IPS DF 19.7 (cell line): ENCODE results near the gene TMEM95.
"Not testable (repeated sequence)": the region's sequence is repeated elsewhere in the genome, so short reads cannot be mapped to it uniquely, and the experiment has no call there.

Experiments used
- DNase-seq: peaks from one replicate; pipeline ENCODE4 v3.0.0-alpha.2; 2013; ENCODE audit warnings: low read depth, low spot score

Gene TMEM95

DNA sequence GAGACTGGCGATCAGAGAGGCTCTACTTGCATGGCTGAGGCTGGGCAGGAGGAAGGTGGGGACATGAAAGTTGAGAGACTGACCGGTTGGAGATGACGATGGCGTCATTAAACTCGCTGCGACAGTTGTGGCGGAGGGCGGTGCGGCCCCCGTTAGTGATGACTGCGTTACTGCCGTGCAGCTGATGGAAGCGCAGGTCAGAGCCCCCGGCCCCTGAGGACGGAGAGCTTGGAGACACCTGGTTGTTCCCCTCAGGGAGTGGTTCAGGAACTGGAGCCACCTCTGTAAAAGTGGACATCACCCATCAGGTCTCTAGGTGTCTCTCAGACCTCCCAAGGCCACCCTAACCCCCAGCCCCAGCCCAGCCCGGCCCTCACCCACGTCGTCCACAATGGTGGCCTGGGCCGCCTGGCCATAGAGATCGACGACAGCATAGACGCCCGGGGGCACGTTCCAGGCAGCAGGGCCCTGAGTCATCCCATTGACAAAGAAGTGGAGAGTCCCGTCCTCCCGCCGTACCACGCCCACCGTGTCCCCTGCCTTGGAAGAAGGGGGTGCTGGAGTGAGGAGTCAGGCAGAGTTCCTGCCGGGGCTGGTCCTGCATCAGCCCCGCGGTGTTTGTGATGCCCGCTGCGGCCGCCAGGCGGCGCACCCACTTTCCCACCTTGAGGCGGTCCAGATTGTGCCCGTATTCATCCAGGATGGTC is 31.1 kb upstream of the TMEM95 start:
- DNase-seq, result no peak

DNA sequence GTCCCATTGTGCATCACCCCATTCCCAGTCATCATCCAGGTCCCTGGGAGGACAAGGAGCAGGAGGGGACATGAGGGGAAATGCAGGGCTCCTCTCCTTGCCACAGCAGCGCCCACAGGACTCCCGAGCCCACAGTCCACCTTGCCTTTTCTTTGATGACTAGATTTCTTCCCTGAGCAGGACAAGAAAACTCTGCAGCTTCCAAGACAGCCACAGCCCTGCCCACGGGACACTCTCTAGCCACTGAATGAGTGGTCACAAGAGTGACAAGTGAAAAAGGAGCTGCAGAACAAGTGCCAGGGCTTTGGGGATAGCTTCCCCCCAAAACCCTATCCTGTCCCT is 30.5 kb upstream of the TMEM95 start:
- DNase-seq, result no peak

DNA sequence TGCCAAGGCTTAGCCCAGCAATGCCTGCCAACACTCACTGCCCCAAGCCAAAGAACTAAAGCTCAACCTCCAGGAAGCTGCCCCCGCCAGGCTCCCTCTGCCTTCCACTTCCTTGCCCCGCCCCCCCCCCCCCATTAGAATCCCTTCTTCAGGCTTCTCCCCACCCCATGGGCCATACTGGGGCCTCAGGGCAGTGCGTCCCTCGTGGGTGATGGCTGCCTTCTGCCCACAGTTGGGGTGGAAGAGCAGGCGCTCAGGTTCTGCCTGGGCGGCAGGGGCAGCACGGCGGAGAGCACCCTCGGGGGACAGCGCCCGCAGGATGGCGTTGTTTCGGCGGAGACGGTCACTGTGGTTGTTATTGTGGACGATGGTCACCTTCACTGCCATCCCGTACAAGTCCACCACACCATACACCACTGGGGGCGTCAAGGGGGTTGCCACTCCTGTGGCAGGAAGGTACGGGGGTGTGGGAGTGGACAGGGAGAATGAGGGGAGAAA is 29.9 kb upstream of the TMEM95 start:
- DNase-seq, result no peak

DNA sequence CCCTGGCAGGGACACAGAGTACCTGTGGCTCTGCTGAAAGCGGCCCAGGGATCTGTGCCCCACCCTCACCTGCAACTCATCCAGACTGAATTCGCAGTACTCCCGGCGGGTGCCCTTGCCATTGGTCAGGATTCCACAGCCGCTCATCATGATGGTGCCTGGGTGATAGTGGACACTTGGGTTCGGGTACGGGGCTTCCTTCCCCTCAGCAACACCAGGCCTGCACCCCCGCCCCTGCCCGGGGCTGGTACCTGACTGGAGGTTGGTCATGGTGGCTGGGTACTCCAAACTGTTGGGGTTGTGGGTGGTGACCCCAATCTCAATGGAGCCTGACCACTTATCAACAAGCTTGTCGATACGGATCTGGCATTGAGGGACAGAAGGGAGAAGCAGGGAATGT is 28.8 kb upstream of the TMEM95 start:
- no peak for DNase-seq

DNA sequence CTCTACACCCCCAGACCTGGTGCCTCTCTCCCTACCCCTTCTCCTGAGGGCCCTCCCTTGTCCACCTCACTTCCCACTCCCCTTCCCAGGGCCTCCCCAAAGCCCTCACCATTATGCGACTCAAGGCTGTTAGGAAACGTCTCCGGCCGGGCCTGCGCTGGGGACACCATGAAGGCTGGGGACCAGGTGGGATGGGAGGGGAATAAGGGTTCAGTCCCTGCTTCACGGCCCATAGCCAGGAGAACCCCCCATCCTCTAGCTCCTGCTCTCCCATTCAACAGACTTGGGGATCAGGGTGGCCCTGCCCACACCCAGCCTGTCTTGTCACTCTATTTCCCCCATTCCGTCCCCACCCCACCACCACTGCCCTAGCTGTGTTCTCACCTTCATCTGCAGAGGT is 27.9 kb upstream of the TMEM95 start:
- DNase-seq, result no peak

DNA sequence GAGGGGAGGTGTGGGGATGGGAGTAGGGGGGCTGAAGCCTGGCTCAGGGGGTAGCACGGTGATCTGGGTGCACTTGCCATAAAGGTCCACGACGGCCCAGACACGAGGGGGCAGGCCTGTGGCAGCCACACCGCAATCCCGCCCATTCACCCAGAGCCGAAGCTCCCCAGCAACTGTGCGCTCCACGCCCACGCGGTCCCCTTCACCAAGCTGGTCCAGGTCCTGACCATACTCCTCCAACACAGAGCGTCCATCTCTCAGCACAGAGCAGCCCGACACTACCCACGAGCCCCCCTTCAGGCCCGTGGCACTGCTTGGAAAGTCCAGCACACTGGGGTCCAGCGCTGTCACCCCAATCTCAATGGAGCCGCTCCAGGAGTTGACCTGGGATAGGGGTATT is 27.5 kb upstream of the TMEM95 start:
- no peak for DNase-seq

DNA sequence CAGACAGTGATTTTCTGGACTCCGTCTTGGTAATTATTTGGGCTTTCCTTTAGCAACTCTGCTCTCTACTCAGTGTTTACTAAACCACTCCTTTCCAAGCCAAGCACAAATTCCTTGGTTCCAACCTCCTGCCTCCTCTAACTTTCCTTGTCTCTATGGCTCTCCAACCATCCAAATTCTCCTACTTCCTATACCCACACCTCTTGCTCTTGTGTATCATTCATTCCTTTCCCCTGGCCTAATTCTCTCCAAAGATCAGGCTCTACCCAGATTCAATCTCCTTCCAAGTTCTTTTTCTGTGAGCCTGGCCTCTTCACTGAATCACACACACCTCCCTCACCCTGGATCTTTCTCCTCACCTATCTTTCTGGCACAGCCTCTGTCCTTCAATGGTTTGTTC is 26.9 kb upstream of the TMEM95 start:
- DNase-seq, result no peak

DNA sequence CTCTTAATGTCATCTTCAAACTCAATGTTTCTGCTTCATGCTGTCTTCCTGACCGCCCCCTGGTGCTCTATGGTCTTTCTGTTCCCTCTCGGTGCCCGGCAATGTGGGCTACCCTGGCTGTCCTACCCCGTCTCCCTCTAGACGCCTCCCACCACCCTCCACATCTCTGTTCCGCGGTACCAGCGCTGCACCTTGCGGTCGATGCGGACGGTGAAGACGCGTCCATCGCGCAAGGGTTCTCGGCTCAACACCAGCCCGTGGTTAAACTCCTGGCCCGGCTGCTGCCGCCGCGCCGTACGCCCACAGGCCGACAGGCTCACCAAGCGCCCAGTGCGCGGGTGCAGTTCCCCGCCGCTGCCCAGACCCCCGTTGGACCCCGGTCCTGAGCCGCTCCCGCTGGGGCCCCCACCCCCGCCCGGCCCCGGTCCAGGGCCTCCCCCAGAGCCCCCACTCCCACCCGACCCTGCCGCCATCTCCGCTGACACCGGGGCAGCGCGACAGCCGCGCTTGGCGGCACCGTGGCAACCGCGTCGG is 26.0 kb upstream of the TMEM95 start, which contains the start of gene NEURL4:
TSS of gene NEURL4 (minus strand) at position 496 of the 534 bp plus-strand sequence. CDS start at position 473, 23 bp downstream.
- no peak for DNase-seq

DNA sequence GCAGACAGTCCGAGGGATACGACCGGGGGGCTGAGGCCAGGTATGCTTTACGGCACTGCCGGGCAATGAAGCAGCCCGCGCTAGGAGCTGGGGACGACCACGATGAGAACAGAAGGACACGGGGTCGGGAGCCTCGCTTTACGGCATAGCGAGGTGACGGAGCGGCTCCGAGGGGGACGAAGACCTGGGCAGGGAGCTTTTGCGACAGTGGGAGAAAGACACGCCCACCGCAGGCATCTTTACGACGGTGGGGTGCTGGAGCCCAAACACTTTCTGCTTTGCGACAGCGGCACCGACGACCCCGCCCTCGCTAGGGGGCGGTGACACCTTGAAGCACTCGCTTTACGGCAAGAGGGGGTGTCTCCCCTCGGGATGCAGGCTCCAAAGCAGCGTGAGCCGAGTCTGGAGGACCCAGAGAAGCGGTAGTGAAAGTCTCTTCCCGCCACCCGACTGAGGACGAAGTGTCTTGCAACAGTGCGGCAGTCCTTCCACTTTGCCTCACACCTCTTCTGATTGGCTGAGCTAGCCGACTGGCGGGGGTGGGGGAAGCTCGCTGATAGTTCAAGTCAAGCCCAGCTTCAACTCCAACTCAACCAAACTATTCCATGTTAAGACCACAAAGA is 25.5 kb upstream of the TMEM95 start:
- peak; percentile 99 for DNase-seq

DNA sequence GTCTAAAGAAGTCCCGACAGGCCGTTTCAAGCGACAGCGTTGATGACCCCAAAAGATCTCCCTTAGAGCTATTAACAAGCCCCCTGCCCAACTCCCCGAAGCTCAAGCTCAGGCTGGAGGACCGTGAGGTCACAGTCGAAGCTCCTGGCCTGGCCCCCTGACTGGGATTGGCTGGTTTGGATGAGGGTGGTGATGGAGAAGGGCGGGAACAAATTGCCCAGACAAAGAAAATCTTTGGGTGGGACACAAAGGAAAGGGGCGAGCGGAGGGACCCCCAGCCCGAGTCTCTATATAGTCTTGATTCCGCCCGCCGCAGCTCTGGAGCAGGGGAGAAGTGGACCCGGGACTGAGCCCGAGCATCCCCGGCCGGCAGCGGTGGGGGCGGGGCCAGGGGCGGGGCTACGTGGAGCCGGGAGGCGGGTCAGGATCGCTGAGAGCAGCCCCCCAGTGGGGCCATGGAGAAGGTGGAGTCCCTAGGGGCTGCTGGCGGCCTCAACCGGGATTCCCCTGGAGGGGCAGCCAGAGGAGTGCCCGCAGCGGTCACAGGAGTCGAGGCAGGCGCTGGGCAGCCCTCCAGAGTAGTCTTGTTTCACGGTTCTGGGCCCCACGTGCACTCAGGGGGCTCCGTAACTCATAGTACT is 24.8 kb upstream of the TMEM95 start:
- no peak for DNase-seq

DNA sequence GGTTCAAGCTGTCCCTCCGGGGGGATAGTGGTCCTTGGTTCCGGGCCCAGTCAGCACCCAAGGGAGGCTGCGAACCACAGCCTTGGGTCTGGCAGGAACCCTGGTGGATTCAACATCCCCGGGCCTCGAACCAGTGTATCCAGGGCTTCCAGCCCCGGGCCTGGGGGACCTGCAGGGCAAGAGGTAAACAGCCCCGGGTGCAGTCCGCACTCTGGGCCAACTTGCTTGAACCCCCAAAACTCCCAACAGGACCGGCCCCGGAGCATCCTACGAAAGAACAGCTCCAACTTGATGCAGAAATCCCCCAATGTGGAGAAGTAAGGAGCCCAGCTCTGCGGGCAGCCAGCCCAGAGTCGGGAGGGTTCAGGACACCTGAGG is 24.3 kb upstream of the TMEM95 start:
- DNase-seq, result no peak

DNA sequence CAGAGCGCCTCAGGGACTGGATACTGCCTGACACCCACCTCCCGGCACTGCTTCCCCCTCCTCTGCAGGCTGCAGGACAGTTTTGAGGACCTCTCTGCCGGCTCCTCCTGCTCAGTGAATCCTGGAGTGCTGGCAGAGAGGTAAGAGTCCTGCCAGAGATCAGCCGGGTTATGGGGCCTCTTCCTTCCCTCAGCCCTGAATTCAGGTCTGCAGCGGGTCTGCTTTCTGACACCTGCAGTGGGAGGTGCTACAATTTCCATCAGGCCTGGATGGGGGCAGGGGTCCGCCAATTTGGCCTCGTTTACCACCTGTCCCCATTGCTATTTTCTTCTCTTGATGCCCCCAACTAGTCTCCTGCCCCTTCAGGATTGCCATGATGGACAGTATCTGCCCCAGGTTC is 22.8 kb upstream of the TMEM95 start:
- DNase-seq, result no peak

DNA sequence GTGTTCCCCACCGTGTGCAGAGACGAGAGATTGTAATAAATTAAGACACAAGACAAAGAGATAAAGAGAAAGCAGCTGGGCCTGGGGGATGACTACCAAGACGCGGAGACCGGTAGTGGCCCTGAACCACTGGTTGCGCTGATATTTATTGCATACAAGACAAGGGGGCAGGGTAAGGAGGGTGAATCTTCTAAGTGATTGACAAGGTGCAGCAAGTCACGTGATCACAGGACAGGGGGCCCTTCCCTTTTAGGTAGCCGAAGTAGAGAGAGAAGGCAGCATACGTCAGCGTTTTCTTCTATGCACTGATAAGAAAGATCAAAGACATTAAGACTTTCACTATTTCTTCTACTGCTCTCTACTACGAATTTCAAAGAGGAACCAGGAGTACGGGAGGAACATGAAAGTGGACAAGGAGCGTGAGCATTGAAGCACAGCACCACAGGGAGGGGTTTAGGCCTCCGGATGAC is 22.3 kb upstream of the TMEM95 start:
- DNase-seq, result not testable (repeated sequence)

DNA sequence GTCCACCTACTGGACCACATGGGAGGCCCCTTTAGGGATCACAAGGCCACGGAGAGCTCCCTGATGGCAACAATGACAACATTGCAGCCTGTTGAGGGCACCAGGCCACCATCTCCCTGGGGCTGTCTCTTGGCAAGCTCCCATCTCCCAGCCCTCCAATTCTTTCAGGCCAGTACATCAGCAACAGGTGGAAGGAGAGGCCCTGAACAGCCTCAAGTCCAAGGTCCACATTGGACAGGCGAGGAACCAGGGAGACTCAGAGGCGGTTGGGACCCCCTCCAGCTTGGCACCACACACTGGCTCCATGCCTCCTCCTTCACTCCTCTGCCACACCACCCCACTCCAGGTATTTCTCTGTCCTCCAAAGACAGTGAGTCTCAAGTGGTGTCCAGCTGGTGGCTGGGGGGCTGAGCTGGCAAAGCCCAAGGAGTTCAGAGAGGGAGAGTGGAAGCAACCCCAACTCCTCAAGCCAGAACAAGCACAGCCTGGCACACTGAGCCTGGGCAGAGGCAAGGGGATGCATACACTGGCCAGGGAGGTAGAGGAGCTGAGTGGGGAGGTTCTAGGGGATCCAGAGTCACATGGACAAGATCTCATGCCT is 19.9 kb upstream of the TMEM95 start:
- no peak for DNase-seq

DNA sequence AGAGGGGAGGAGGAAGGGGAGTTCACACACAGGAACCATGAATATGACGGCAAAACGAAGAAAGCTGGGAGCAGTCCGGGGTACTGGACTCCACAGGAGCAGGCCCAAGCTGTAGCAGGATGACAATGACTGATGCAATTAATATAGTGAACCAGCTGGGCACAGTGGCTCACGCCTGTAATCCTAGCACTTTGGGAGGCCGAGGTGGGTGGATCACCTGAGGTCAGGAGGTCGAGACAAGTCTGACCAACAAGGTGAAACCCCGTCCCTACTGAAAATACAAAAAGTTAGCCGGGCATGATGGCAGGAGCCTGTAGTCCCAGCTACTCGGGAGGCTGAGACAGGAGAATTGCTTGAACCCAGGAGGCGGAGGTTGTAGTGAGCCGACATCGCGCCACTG is 19.2 kb upstream of the TMEM95 start:
- not testable (repeated sequence) for DNase-seq

DNA sequence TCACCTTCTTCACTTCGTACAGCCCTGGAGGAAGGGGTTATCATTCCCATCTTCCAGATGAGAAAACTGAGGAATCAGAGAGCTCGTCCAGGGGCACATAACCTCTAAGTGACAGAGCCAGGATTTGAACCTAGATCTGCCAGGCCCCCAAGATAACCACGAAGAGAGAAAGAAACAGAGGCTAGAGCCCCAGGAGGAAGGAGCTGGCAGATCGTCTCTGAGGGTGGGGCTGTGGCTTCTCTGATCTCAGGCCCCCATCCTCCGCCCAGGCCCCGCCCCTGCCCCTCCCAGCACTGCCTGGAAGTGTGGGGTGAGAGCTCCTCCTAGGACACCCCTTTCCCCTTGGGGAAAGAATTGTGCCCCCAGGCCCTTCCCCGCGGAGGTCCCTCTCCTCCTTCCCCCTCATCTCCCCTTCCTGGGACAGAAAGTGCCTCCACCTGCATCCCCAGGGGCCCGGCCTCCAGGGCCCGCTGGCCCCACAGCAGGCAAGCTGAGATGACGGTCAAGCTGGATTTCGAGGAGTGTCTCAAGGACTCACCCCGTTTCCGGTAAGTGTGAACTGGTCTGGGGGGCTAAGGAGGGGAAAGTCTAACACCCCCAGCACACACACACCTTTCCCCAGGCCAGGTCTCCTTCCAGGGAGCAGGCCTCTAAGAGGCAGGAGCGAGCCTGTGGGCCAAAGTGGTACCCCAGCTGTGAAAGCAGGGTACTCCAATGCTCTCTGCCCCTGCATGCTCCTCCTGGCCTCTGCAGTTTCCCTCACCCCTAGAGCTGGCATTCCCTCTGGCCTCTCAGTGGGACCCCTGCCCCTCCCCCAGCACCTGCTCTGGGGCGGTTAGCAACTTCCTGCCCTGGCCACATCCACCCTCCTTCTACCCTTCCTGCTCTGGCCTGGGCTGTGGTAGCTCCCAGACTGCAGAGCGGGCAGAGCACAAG is 18.4 kb upstream of the TMEM95 start, which contains the start of gene ACAP1:
TSS of gene ACAP1 (plus strand) at position 290 of the 936 bp plus-strand sequence. CDS start at position 496, 206 bp downstream.
- DNase-seq, result no peak

DNA sequence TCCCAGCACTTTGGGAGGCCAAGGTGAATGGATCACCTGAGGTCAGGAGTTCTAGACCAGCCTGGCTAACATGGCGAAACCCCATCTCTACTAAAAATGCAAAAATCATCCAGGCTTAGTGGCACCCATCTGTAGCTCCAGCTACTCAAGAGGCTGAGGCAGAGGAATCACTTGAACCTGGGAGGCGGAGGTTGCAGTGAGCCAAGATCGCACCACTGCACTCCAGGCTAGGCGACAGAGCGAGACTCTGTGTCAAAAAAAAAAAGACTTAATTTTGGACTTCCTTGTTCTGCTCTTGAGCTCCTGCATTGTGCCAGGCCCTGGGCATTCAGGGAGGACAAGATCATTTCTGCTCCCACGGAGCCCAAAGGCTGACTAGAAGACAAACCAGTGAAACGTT is 17.4 kb upstream of the TMEM95 start:
- DNase-seq, result not testable (repeated sequence)

DNA sequence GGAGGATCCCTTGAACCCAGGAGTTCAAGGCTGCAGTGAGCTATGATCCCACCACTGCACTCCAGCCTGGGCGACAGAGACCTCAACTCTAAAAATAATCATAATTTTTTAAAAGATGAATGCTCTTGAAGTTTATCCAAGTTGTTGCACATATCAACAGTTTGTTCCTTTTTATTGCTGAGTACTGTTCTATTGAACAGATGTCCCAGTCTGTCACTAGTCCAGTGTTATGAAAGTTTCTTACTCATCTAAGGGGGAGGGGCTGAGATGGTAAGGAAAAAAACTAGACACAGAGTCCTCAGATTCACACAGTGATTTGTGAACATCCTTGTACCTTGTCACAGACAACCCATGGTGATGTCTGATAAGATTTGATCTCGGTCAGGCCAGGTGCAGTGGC is 14.8 kb upstream of the TMEM95 start:
- no peak for DNase-seq

DNA sequence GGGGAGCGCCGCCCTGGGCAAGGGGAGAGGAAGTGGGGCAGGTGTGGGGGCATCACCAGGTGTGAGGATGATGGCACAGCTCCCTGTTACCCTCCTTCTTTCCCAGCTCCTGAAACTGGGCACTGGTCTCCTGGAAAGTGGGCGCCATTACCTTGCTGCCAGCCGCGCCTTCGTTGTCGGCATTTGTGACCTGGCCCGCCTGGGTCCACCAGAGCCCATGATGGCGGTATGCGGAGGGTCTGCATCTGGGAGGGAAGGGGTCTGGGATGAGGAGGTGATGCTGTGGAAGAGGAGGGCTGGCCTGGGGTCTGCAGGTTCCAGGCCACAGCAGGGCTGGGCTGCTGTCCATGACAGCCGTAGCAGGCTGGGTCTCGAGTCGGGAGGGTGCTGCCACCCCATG is 13.1 kb upstream of the TMEM95 start:
- DNase-seq, result no peak

DNA sequence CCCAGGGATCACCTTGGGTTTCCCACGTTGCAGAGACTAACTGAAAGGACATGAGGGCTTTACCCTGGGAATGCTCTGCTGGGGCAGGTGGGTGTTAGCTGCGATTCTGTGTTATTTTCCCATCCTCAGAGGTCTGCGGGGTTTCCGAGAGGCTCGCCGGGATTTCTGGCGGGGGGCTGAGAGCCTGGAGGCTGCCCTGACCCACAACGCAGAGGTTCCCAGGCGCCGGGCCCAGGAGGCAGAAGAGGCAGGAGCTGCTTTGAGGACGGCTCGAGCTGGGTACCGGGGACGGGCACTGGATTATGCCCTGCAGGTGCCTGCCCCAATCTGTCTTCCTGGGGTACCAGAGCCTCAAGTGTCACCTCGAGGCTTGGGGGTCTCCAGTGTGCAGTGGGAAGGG is 11.7 kb upstream of the TMEM95 start:
- no peak for DNase-seq
